SK-N-MC (cell line): Measurements from ENCODE around the gene KANSL1.

Experiments used
- EZH2 ChIP-seq: fragments of 200-600 bp; sonication (generic); IDR thresholded peaks from one replicate; pipeline ENCODE4 v1.6.1; 2017; ENCODE audit warnings: antibody characterized with exemption
- POLR2AphosphoS5 ChIP-seq: IDR thresholded peaks from 2 replicates; pipeline ENCODE4 v1.6.1; 2012; ENCODE audit warnings: mild to moderate bottlenecking, low read depth, low read length, borderline replicate concordance

DNA sequence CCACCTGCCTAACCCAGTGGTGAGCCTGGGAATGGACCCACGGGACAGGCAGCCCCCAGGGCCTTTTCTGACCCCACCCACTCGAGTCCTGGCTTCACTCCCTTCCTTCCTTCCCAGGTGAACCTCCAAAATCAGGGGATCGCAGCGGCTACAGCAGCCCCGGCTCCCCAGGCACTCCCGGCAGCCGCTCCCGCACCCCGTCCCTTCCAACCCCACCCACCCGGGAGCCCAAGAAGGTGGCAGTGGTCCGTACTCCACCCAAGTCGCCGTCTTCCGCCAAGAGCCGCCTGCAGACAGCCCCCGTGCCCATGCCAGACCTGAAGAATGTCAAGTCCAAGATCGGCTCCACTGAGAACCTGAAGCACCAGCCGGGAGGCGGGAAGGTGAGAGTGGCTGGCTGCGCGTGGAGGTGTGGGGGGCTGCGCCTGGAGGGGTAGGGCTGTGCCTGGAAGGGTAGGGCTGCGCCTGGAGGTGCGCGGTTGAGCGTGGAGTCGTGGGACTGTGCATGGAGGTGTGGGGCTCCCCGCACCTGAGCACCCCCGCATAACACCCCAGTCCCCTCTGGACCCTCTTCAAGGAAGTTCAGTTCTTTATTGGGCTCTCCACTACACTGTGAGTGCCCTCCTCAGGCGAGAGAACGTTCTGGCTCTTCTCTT lies 196.8 kb downstream of the KANSL1 start:
- TF ChIP-seq EZH2 (no peak), POLR2AphosphoS5 (no peak)
